HL-60 (cell line): Measurements from ENCODE around the gene C14orf180.

Source experiments
- DNase-seq, 2 experiments: peaks; one replicate each; pipeline ENCODE4 v3.0.0-alpha.2; 2010 to 2020; ENCODE audit warnings: low read depth in 1 of 2, low spot score in 1 of 2
- H3K27ac ChIP-seq: fragments of 250-450 bp; sonication (Bioruptor Pico); replicated peaks from 2 replicates; pipeline ENCODE4 v1.5.1; 2020; ENCODE audit warnings: mild to moderate bottlenecking, moderate library complexity
- H3K27me3 ChIP-seq: fragments of 250-450 bp; sonication (Bioruptor Pico); 2 replicates; pipeline ENCODE4 v1.5.1; 2021; ENCODE audit warnings: mild to moderate bottlenecking, moderate library complexity; ENCODE audit not compliant: insufficient read depth, poor library complexity, severe bottlenecking
- H3K4me3 ChIP-seq: replicated peaks from 2 replicates; pipeline ENCODE4 v1.5.1; 2011; ENCODE audit warnings: mild to moderate bottlenecking, control low read depth, low read length; ENCODE audit not compliant: insufficient read depth
- CTCF ChIP-seq: IDR thresholded peaks from one replicate; pipeline ENCODE4 v1.5.1; 2011; ENCODE audit warnings: low read length, control low read depth, inconsistent platforms; ENCODE audit not compliant: insufficient read depth
- GABPA ChIP-seq: IDR thresholded peaks from 2 replicates; pipeline ENCODE4 v1.6.1; 2012; ENCODE audit warnings: low read depth
- POLR2AphosphoS5 ChIP-seq: IDR thresholded peaks from 2 replicates; pipeline ENCODE4 v1.6.1; 2012; ENCODE audit warnings: low read depth
- REST ChIP-seq: IDR thresholded peaks from 2 replicates; pipeline ENCODE4 v1.6.1; 2012; ENCODE audit warnings: low read depth; ENCODE audit not compliant: insufficient replicate concordance
- SPI1 ChIP-seq: IDR thresholded peaks from 2 replicates; pipeline ENCODE4 v1.6.1; 2012; ENCODE audit warnings: low read depth, mild to moderate bottlenecking, borderline replicate concordance

C14orf180 gene

GRCh38 chr14:104553166-104554087 lies 26.1 kb upstream of the C14orf180 start:
- Histone ChIP-seq H3K27me3 (no peaks in the 10 kb centered on the region), H3K4me3 (no peak overlapping the region), H3K27ac (no peak overlapping the region)
- no peak for DNase-seq
- TF ChIP-seq CTCF (no peak), GABPA (no peak), SPI1 (no peak), REST (no peak), POLR2AphosphoS5 (no peak)

GRCh38 chr14:104554088-104554607 lies 25.4 kb upstream of the C14orf180 start:
- Histone ChIP-seq H3K4me3 (no peak overlapping the region), H3K27me3 (no peaks in the 10 kb centered on the region), H3K27ac (no peak overlapping the region)
- TF ChIP-seq CTCF: no peak
- TF ChIP-seq POLR2AphosphoS5: no peak
- no peak for TF ChIP-seq GABPA
- TF ChIP-seq REST: no peak
- TF ChIP-seq SPI1: no peak
- DNase-seq: no peak

- no peak overlapping the region for H3K4me3 ChIP-seq
- no peak for DNase-seq
- no peaks in the 10 kb centered on the region for H3K27me3 ChIP-seq
- H3K27ac ChIP-seq: no peak overlapping the region
- no peak for TF ChIP-seq GABPA
- no peak for TF ChIP-seq REST
- TF ChIP-seq SPI1: no peak
- TF ChIP-seq POLR2AphosphoS5: no peak
- no peak for TF ChIP-seq CTCF
Measured at GRCh38 chr14:104554608-104555429, 24.7 kb upstream of the C14orf180 start.
